K562 (cell line): Measurements from ENCODE around the gene ADAT3. TPM values are rescaled to one million over a fixed set of nuclear protein-coding genes. Genes with fewer than 3 reads are reported as not detected.

Source experiments
- ATAC-seq: fragments of 200-7000 bp; cut with Tn5 transposase; 3 replicates; pipeline ENCODE4 v1.9.1; 2020; ENCODE audit warnings: moderate library complexity
- BruUV-seq: library from RNA; stranded (reverse); fragments of 400-500 nt; replicated peaks from 2 replicates; lab custom pipeline; 2021; lab: Mats Ljungman, UMichigan
- CTCF ChIA-PET: fragments of 300-600 bp; formaldehyde crosslinking; extraction: SDS; loops from one replicate; lab custom pipeline; 2021; ENCODE audit warnings: low intra/inter-chr PET ratio; lab: Yijun Ruan, JAX
- POLR2A ChIA-PET: fragments of 300-600, 350-650 bp; sonication (Branson Sonifier 250); formaldehyde crosslinking; extraction: SDS; loops from one replicate; lab custom pipeline; 2021; ENCODE audit warnings: antibody characterized with exemption, inconsistent platforms; lab: Yijun Ruan, JAX
- DNase-seq, 4 experiments: peaks; one replicate each; pipeline versions ENCODE4 v3.0.0 to v3.0.0-alpha.2; 2011 to 2018; ENCODE audit warnings: low spot score in 3 of 4, mixed read lengths in 3 of 4; ENCODE audit errors: extremely low read depth in 1 of 4
- FAIRE-seq: peaks from 2 replicates; lab custom pipeline; 2011; peaks lifted over from hg19 to GRCh38; lab: Jason Lieb, UNC
- H2AFZ ChIP-seq: 2 replicates; pipeline ENCODE4 v1.6.0; 2011; ENCODE audit warnings: low read depth, low read length, control low read depth, inconsistent platforms
- H3K27ac ChIP-seq: fragments of 200-600 bp; 3 replicates; pipeline ENCODE4 v1.8.0; 2011; ENCODE audit warnings: low read depth, mild to moderate bottlenecking, control low read depth, inconsistent platforms, low read length, moderate library complexity, mixed read lengths; ENCODE audit errors: extremely low read depth
- H3K27me3 ChIP-seq, 2 experiments: fragments of 300-600 bp in 1 of 2; 2 replicates in 1 of 2; 3 replicates in 1 of 2; pipeline versions ENCODE4 v1.6.0 to v1.8.0; 2011; ENCODE audit warnings: inconsistent platforms in 2 of 2, low read length in 2 of 2, mild to moderate bottlenecking in 1 of 2, mixed read lengths in 1 of 2, moderate library complexity in 1 of 2; ENCODE audit not compliant: control insufficient read depth in 2 of 2, insufficient read depth in 2 of 2
- H3K36me3 ChIP-seq: fragments of 300-600 bp; 3 replicates; pipeline ENCODE4 v1.8.0; 2011; ENCODE audit warnings: mild to moderate bottlenecking, low read length, inconsistent platforms; ENCODE audit not compliant: control insufficient read depth, insufficient read depth
- H3K4me1 ChIP-seq, 2 experiments: fragments of 200-600 bp in 1 of 2; replicated peaks in 1 of 2; 2 replicates in 1 of 2; 3 replicates in 1 of 2; pipeline versions ENCODE4 v1.5.1 to v1.8.0; 2011; ENCODE audit warnings: inconsistent platforms in 2 of 2, low read length in 2 of 2, mild to moderate bottlenecking in 1 of 2, mixed read lengths in 1 of 2, moderate library complexity in 1 of 2; ENCODE audit not compliant: control insufficient read depth in 2 of 2, insufficient read depth in 2 of 2
- H3K4me2 ChIP-seq: 2 replicates; pipeline ENCODE4 v1.6.1; 2011; ENCODE audit warnings: low read length, control low read depth, inconsistent platforms, mixed read lengths; ENCODE audit not compliant: insufficient read depth
- H3K4me3 ChIP-seq: fragments of 200-600 bp; sonication (generic), shearing (Covaris generic); 2 replicates; pipeline ENCODE4 v1.5.1; 2016; ENCODE audit warnings: control low read depth, inconsistent platforms
- H3K79me2 ChIP-seq: fragments of 200-600 bp; 3 replicates; pipeline ENCODE4 v1.8.0; 2011; ENCODE audit warnings: low read length, inconsistent platforms; ENCODE audit not compliant: control insufficient read depth, insufficient read depth
- H3K9ac ChIP-seq, 2 experiments: 2 replicates each; pipeline versions ENCODE4 v1.6.0 to v1.6.1; 2011; ENCODE audit warnings: low read depth in 2 of 2, low read length in 2 of 2, control low read depth in 1 of 2, inconsistent platforms in 1 of 2, mild to moderate bottlenecking in 1 of 2, mixed read lengths in 1 of 2; ENCODE audit not compliant: insufficient read depth in 1 of 2
- H3K9me1 ChIP-seq: one replicate; pipeline ENCODE4 v1.6.0; 2011; ENCODE audit warnings: inconsistent platforms, mild to moderate bottlenecking, low read length, moderate library complexity; ENCODE audit not compliant: control insufficient read depth, insufficient read depth
- H3K9me3 ChIP-seq: replicated peaks from 2 replicates; pipeline ENCODE4 v1.5.1; 2011; ENCODE audit warnings: low read depth, low read length, inconsistent platforms; ENCODE audit not compliant: control insufficient read depth, insufficient read depth
- H4K20me1 ChIP-seq: replicated peaks from 2 replicates; pipeline ENCODE4 v1.6.1; 2011; ENCODE audit warnings: low read length, inconsistent platforms, mixed read lengths; ENCODE audit not compliant: control insufficient read depth, insufficient read depth
- HDGF ChIP-seq: fragments of 450-650 bp; IDR thresholded peaks from 2 replicates; pipeline ENCODE4 v1.6.1; 2016
- MIER1 ChIP-seq: fragments of 450-650 bp; IDR thresholded peaks from 2 replicates; pipeline ENCODE4 v1.6.1; 2016; ENCODE audit warnings: antibody characterized with exemption, mild to moderate bottlenecking, low read depth
- NFE2L1 ChIP-seq: fragments of 450-650 bp; IDR thresholded peaks from 2 replicates; pipeline ENCODE4 v1.6.1; 2016; ENCODE audit warnings: missing genetic modification characterization, low read depth, mild to moderate bottlenecking, missing compliant biosample characterization, moderate library complexity, borderline replicate concordance
- PTBP1 ChIP-seq: fragments of 200-400 bp; formaldehyde crosslinking; IDR thresholded peaks from 2 replicates; pipeline ENCODE4 v1.6.1; 2017; ENCODE audit warnings: low read depth, low read length
- PTRF ChIP-seq: fragments of 450-650 bp; IDR thresholded peaks from 2 replicates; pipeline ENCODE4 v1.6.1; 2016; ENCODE audit warnings: mild to moderate bottlenecking, missing genetic modification characterization, missing compliant biosample characterization
- RBM22 ChIP-seq: fragments of 200-400 bp; formaldehyde crosslinking; IDR thresholded peaks from 2 replicates; pipeline ENCODE4 v1.6.1; 2018; ENCODE audit warnings: low read length, low read depth; ENCODE audit not compliant: poor library complexity, severe bottlenecking
- ZNF133 ChIP-seq: fragments of 250-450 bp; sonication (Bioruptor Pico); IDR thresholded peaks from 2 replicates; pipeline ENCODE4 v1.4.0; 2020; ENCODE audit warnings: mild to moderate bottlenecking
- WGBS: fragments of 100-300 bp; shearing (Covaris generic); methylation state at CpG from one replicate; pipeline ENCODE4 v1.1.6; 2016; ENCODE audit warnings: low coverage, mixed read lengths; ENCODE audit not compliant: insufficient coverage; ENCODE audit errors: missing lambda C conversion rate; 5-methylcytosine and 5-hydroxymethylcytosine counted together
- in situ Hi-C: fragments of 300-500 bp; cut with MboI; formaldehyde crosslinking; loops from 4 replicates; pipeline ENCODE4 v1.15.0; 2018; ENCODE audit warnings: inconsistent platforms, mixed read lengths
- intact Hi-C: fragments of 100-400 bp; cut with micrococcal nuclease; formaldehyde crosslinking; loops from 2 replicates; pipeline ENCODE4 v1.14.2; 2022
- polyA plus RNA-seq, 8 experiments: library from polyadenylated mRNA; depleted of rRNA in 4 of 8; stranded (reverse) in 5 of 8; unstranded in 3 of 8; fragments of >200 nt; fragmentation: Nextera tagmentation in 2 of 8; fragmentation: Illumina TruSeq in 1 of 8; extraction: Ambion mirVana in 2 of 8; extraction: Trizol in 1 of 8; gene quantifications; 2 replicates each; pipeline versions ENCODE4 v1.2.1 to v1.2.3, GENCODE V29; 2011 to 2014; ENCODE audit warnings: inconsistent platforms in 1 of 8, missing spikeins in 1 of 8
- total RNA-seq, 7 experiments: library from RNA; depleted of rRNA in 6 of 7; stranded (reverse); fragments of >200 nt in 6 of 7; fragmentation: Illumina TruSeq in 2 of 7; extraction: Trizol in 2 of 7; gene quantifications; 2 replicates each; pipeline versions ENCODE4 v1.2.1 to v1.2.3, GENCODE V29; 2011 to 2021; ENCODE audit warnings: low replicate concordance in 1 of 7
- TF ChIP-seq, protein P1 (sequence below): fragments of 450-650 bp; IDR thresholded peaks from 2 replicates; pipeline ENCODE4 v1.6.1; 2016; ENCODE audit warnings: antibody characterized with exemption
- TF ChIP-seq, protein P2 (sequence below): sonication (generic); formaldehyde crosslinking; IDR thresholded peaks from 2 replicates; pipeline ENCODE4 v1.8.1; 2022; ENCODE audit warnings: missing genetic modification reagents
- TF ChIP-seq, protein P3 (sequence below): sonication (generic); formaldehyde crosslinking; IDR thresholded peaks from 2 replicates; pipeline ENCODE4 v1.8.0; 2022; ENCODE audit warnings: missing genetic modification reagents, mild to moderate bottlenecking, moderate library complexity, borderline replicate concordance
- TF ChIP-seq, protein P4 (sequence below): fragments of 450-650 bp; IDR thresholded peaks from 2 replicates; pipeline ENCODE4 v1.6.1; 2017; ENCODE audit warnings: antibody characterized with exemption, mild to moderate bottlenecking

The ADAT3 gene
- total and polyA plus RNA-seq, 9 of the 15 experiments (the other 6 are each of a cell fraction or from before 2014, with no cell fraction given), result 0.67 to 15.6 (median 7.8) TPM; not detected in 4

DNA sequence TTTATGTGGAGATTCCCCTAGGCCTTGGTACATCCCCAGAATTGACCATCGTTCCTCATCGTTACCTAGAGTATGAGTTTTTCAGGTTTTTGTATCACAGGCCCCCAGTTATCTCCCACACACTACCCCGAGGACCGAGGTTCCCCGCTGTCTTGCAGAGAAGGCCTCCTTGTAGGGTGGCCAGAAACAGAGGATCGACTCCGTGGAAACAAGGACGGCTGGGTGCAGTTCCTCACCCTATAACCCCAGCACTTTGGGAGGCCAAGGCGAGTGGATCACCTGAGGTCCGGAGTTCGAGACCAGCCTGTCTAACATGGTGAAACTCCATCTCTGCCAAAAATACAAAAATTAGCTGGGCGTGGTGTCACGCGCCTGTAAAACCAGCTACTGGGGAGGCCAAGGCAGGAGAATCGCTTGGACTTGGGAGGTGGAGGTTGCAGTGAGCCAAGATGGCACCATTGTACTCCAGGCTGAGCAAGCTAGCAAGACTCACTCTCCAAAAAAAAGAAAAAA lies 720 bp downstream of the ADAT3 start (continued):
- TF ChIP-seq, protein P1, sequence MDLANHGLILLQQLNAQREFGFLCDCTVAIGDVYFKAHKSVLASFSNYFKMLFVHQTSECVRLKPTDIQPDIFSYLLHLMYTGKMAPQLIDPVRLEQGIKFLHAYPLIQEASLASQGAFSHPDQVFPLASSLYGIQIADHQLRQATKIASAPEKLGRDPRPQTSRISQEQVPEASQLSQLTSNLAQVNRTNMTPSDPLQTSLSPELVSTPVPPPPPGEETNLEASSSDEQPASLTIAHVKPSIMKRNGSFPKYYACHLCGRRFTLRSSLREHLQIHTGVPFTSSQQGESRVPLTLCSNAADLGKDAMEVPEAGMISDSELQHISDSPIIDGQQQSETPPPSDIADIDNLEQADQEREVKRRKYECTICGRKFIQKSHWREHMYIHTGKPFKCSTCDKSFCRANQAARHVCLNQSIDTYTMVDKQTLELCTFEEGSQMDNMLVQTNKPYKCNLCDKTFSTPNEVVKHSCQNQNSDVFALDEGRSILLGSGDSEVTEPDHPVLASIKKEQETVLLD, result 0 out of 2 replicates have a peak, but pooled peaks have one; percentile 82
- no peak for TF ChIP-seq HDGF
- TF ChIP-seq MIER1, result peak; percentile 24; the same call in 1 of the 2 replicates
- TF ChIP-seq, protein P2, sequence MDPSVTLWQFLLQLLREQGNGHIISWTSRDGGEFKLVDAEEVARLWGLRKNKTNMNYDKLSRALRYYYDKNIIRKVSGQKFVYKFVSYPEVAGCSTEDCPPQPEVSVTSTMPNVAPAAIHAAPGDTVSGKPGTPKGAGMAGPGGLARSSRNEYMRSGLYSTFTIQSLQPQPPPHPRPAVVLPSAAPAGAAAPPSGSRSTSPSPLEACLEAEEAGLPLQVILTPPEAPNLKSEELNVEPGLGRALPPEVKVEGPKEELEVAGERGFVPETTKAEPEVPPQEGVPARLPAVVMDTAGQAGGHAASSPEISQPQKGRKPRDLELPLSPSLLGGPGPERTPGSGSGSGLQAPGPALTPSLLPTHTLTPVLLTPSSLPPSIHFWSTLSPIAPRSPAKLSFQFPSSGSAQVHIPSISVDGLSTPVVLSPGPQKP (CRISPR knock-in tag), result 0 out of 2 replicates have a peak, but pooled peaks have one; percentile 48
- peak; percentile 39; the same call in 1 of the 2 replicates for TF ChIP-seq PTRF

DNA sequence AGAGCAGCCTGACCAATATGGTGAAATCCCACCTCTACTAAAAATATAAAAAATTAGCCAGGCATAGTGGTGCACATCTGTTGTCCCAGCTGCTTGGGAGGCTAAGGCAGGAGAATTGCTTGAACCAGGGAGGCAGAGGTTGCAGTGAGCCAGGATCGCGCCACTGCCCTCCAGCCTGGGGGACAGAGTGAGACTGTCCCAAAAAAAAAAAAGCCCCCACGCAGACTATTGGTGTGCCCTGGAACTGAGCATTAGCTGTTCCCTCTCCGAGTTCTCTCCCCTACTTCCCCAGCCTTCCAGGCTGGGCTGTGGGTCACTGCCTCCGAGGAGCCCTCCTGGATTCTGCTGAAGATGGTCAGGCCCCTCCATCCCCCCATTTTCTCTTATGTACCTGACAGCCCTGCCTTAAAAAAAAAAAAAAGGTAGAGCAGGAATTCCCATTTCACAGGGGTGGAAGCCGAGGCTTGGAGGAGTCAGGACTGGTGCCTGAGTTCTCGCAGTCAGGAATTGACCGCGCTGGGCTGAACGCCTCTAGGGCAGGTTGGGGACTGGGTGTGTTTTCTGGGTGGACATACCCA lies 1.9 kb downstream of the ADAT3 start:
- Histone ChIP-seq H3K36me3 (peaks cover 31% of the 10 kb centered on the region; the same call in 1 of the 3 replicates), H3K79me2 (peaks cover 63% of the 10 kb centered on the region), H3K9me1 (no peaks in the 10 kb centered on the region), H3K27me3 (no peaks in the 10 kb centered on the region), H3K9ac (peak overlapping the region in 1 of 2 experiments; percentile 89; a peak in 2 of 4 replicates), H3K4me2 (peak overlapping the region; percentile 13; the same call in 1 of the 2 replicates), H3K27ac (0 out of 3 replicates have a peak overlapping the region, but pooled peaks have one; percentile 37), H3K4me1 (peaks cover 16 to 58% of the 10 kb centered on the region in 2 experiments; a peak in 4 of 5 replicates), H2AFZ (no peak overlapping the region), H4K20me1 (no peaks in the 10 kb centered on the region; the same call in 1 of the 2 replicates), H3K4me3 (no peak overlapping the region), H3K9me3 (no peaks in the 10 kb centered on the region)
- ATAC-seq, result no peak
- ChIA-PET POLR2A (interaction anchor here (0.7 kb wide), 1 partner anchor 501 kb away, joined by 3 read pairs; no protein-coding TSS in a partner anchor), CTCF (no interaction called here)
- 80% methylated on average over 9 of the region's 10 CpGs for WGBS
- in situ Hi-C loops (no loop called here), intact Hi-C loops (no loop called here)
- no peak for DNase-seq
- BruUV-seq, result no TSS peak
- FAIRE-seq, result no peak
- TF ChIP-seq ZNF133 (no peak), PTBP1 (0 out of 2 replicates have a peak, but pooled peaks have one; percentile 46), RBM22 (no peak), NFE2L1 (tag) (no peak)
- TF ChIP-seq, protein P3, sequence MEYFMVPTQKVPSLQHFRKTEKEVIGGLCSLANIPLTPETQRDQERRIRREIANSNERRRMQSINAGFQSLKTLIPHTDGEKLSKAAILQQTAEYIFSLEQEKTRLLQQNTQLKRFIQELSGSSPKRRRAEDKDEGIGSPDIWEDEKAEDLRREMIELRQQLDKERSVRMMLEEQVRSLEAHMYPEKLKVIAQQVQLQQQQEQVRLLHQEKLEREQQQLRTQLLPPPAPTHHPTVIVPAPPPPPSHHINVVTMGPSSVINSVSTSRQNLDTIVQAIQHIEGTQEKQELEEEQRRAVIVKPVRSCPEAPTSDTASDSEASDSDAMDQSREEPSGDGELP (CRISPR knock-in tag), result 0 out of 2 replicates have a peak, but pooled peaks have one; percentile 36
- TF ChIP-seq, protein P4, sequence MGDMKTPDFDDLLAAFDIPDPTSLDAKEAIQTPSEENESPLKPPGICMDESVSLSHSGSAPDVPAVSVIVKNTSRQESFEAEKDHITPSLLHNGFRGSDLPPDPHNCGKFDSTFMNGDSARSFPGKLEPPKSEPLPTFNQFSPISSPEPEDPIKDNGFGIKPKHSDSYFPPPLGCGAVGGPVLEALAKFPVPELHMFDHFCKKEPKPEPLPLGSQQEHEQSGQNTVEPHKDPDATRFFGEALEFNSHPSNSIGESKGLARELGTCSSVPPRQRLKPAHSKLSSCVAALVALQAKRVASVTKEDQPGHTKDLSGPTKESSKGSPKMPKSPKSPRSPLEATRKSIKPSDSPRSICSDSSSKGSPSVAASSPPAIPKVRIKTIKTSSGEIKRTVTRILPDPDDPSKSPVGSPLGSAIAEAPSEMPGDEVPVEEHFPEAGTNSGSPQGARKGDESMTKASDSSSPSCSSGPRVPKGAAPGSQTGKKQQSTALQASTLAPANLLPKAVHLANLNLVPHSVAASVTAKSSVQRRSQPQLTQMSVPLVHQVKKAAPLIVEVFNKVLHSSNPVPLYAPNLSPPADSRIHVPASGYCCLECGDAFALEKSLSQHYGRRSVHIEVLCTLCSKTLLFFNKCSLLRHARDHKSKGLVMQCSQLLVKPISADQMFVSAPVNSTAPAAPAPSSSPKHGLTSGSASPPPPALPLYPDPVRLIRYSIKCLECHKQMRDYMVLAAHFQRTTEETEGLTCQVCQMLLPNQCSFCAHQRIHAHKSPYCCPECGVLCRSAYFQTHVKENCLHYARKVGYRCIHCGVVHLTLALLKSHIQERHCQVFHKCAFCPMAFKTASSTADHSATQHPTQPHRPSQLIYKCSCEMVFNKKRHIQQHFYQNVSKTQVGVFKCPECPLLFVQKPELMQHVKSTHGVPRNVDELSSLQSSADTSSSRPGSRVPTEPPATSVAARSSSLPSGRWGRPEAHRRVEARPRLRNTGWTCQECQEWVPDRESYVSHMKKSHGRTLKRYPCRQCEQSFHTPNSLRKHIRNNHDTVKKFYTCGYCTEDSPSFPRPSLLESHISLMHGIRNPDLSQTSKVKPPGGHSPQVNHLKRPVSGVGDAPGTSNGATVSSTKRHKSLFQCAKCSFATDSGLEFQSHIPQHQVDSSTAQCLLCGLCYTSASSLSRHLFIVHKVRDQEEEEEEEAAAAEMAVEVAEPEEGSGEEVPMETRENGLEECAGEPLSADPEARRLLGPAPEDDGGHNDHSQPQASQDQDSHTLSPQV, result no peak
